GM19455 (cell line): ENCODE data around the gene SIGLEC10.
"Not testable (repeated sequence)": the region's sequence is repeated elsewhere in the genome, so short reads cannot be mapped to it uniquely, and the experiment has no call there.

ENCODE experiments used
- ATAC-seq: cut with Tn5 transposase; IDR thresholded peaks from one replicate; pipeline ENCODE4 v1.9.1; 2021; ENCODE audit not compliant: unreplicated experiment

Gene SIGLEC10

GRCh38 chr19:51440846-51441409 lies 23.5 kb upstream of the SIGLEC10 start:
- ATAC-seq = no peak

GRCh38 chr19:51440052-51440451 lies 22.6 kb upstream of the SIGLEC10 start:
- ATAC-seq = no peak

- ATAC-seq = no peak
Observed at GRCh38 chr19:51439021-51439465, 21.6 kb upstream of the SIGLEC10 start.

- ATAC-seq = no peak
Observed at GRCh38 chr19:51434456-51434855, 17.0 kb upstream of the SIGLEC10 start.

GRCh38 chr19:51433043-51433442 lies 15.6 kb upstream of the SIGLEC10 start:
- no peak for ATAC-seq

GRCh38 chr19:51431124-51431523 lies 13.7 kb upstream of the SIGLEC10 start:
- no peak for ATAC-seq

- no peak for ATAC-seq
Observed at GRCh38 chr19:51430221-51430620, 12.8 kb upstream of the SIGLEC10 start.

GRCh38 chr19:51427201-51427600 lies 9.8 kb upstream of the SIGLEC10 start:
- ATAC-seq = no peak

- no peak for ATAC-seq
Observed at GRCh38 chr19:51422053-51422448, 4.6 kb upstream of the SIGLEC10 start.

- ATAC-seq = no peak
Observed at GRCh38 chr19:51421229-51422052, 4.0 kb upstream of the SIGLEC10 start.

GRCh38 chr19:51420511-51420910 lies 3.1 kb upstream of the SIGLEC10 start:
- not testable (repeated sequence) for ATAC-seq

GRCh38 chr19:51418707-51419106 lies 1.3 kb upstream of the SIGLEC10 start:
- no peak for ATAC-seq

GRCh38 chr19:51417810-51418157 lies 342 bp upstream of the SIGLEC10 start:
- no peak for ATAC-seq

GRCh38 chr19:51416422-51416821 lies 1.0 kb downstream of the SIGLEC10 start:
- ATAC-seq = not testable (repeated sequence)

- no peak for ATAC-seq
Observed at GRCh38 chr19:51415187-51415586, 2.3 kb downstream of the SIGLEC10 start.

GRCh38 chr19:51410950-51411748 lies 6.3 kb downstream of the SIGLEC10 start:
- ATAC-seq = no peak

- ATAC-seq = no peak
Observed at GRCh38 chr19:51407511-51408131, 9.8 kb downstream of the SIGLEC10 start.

- no peak for ATAC-seq
Observed at GRCh38 chr19:51402117-51402516, 15.3 kb downstream of the SIGLEC10 start.

- not testable (repeated sequence) for ATAC-seq
Observed at GRCh38 chr19:51399936-51400335, 17.5 kb downstream of the SIGLEC10 start.

GRCh38 chr19:51399231-51399630 lies 18.2 kb downstream of the SIGLEC10 start:
- no peak for ATAC-seq

- ATAC-seq = no peak
Observed at GRCh38 chr19:51398096-51398704, 19.2 kb downstream of the SIGLEC10 start.
